HepG2 (cell line): Measurements from ENCODE around the gene TLE5. TPM values are rescaled to one million over a fixed set of nuclear protein-coding genes. Genes with fewer than 3 reads are reported as not detected.
A peak's percentile ranks its signal among the peaks of the same experiment; 100 is the strongest.

ENCODE experiments used
- ATAC-seq: fragments of 200-7000 bp; cut with Tn5 transposase; 3 replicates; pipeline ENCODE4 v1.9.1; 2020; ENCODE audit warnings: mild to moderate bottlenecking, moderate library complexity
- BruUV-seq: library from RNA; stranded (reverse); fragments of 400-500 nt; replicated peaks from 2 replicates; lab custom pipeline; 2021; lab: Mats Ljungman, UMichigan
- CTCF ChIA-PET: fragments of 300-600 bp; formaldehyde crosslinking; extraction: SDS; loops from one replicate; lab custom pipeline; 2021; ENCODE audit warnings: low total read pairs, inconsistent platforms, low intra/inter-chr PET ratio; lab: Yijun Ruan, JAX
- POLR2A ChIA-PET: fragments of 350-600 bp; sonication (Branson Sonifier 250); formaldehyde crosslinking; loops from one replicate; lab custom pipeline; 2020; ENCODE audit warnings: antibody characterized with exemption, inconsistent platforms; lab: Yijun Ruan, JAX
- DNase-seq: peaks from one replicate; pipeline ENCODE4 v3.0.0-alpha.2; 2015; ENCODE audit warnings: low spot score
- FAIRE-seq: peaks from 3 replicates; lab custom pipeline; 2011; peaks lifted over from hg19 to GRCh38; lab: Jason Lieb, UNC
- H2AFZ ChIP-seq: one replicate; pipeline ENCODE4 v1.6.1; 2011; ENCODE audit warnings: low read length, inconsistent platforms
- H3K27ac ChIP-seq: fragments of 300-600 bp; 3 replicates; pipeline ENCODE4 v1.8.0; 2011; ENCODE audit warnings: mixed run types, mild to moderate bottlenecking, mixed read lengths, low read length, inconsistent platforms; ENCODE audit not compliant: insufficient read depth; ENCODE audit errors: extremely low read length
- H3K27me3 ChIP-seq, 2 experiments: fragments of 200-600 bp in 1 of 2; 2 replicates in 1 of 2; 3 replicates in 1 of 2; pipeline versions ENCODE4 v1.6.0 to v1.8.0; 2011; ENCODE audit warnings: low read length in 2 of 2, mild to moderate bottlenecking in 2 of 2, moderate library complexity in 2 of 2, inconsistent platforms in 1 of 2; ENCODE audit not compliant: insufficient read depth in 2 of 2, control insufficient read depth in 1 of 2
- H3K36me3 ChIP-seq, 2 experiments: fragments of 200-600 bp in 1 of 2; replicated peaks in 1 of 2; 2 replicates in 1 of 2; 3 replicates in 1 of 2; pipeline versions ENCODE4 v1.5.1 to v1.8.0; 2011; ENCODE audit warnings: low read length in 2 of 2, inconsistent platforms in 1 of 2; ENCODE audit not compliant: insufficient read depth in 2 of 2, control insufficient read depth in 1 of 2
- H3K4me1 ChIP-seq: 2 replicates; pipeline ENCODE4 v1.5.1; 2012; ENCODE audit warnings: low read length, inconsistent platforms; ENCODE audit not compliant: insufficient read depth
- H3K4me2 ChIP-seq: 2 replicates; pipeline ENCODE4 v1.6.0; 2011; ENCODE audit warnings: low read depth, low read length, inconsistent platforms
- H3K4me3 ChIP-seq, 3 experiments: fragments of 200-600 bp in 1 of 3; sonication (generic), shearing (Covaris generic) in 1 of 3; replicated peaks in 1 of 3; 2 replicates each; pipeline ENCODE4 v1.5.1; 2011 to 2016; ENCODE audit warnings: low read length in 3 of 3, inconsistent platforms in 2 of 3, low read depth in 2 of 3, mild to moderate bottlenecking in 2 of 3, control low read depth in 1 of 3, mixed read lengths in 1 of 3; ENCODE audit not compliant: insufficient read depth in 1 of 3
- H3K79me2 ChIP-seq: one replicate; pipeline ENCODE4 v1.6.1; 2011; ENCODE audit warnings: low read length, inconsistent platforms; ENCODE audit not compliant: insufficient read depth
- H3K9ac ChIP-seq: 2 replicates; pipeline ENCODE4 v1.6.0; 2011; ENCODE audit warnings: mild to moderate bottlenecking, low read depth, low read length, inconsistent platforms; ENCODE audit not compliant: insufficient read depth
- H3K9me3 ChIP-seq: 2 replicates; pipeline ENCODE4 v1.5.1; 2012; ENCODE audit warnings: mild to moderate bottlenecking, low read length
- H4K20me1 ChIP-seq: 2 replicates; pipeline ENCODE4 v1.6.0; 2011; ENCODE audit warnings: inconsistent platforms, mild to moderate bottlenecking, low read length, moderate library complexity; ENCODE audit not compliant: insufficient read depth
- E2F2 ChIP-seq: sonication (generic); formaldehyde crosslinking; IDR thresholded peaks from 2 replicates; pipeline ENCODE4 v1.4.0; 2020; ENCODE audit warnings: missing genetic modification reagents, borderline replicate concordance
- FUBP1 ChIP-seq: sonication (generic); formaldehyde crosslinking; IDR thresholded peaks from 2 replicates; pipeline ENCODE4 v1.5.1; 2020; ENCODE audit warnings: missing genetic modification reagents, mild to moderate bottlenecking, borderline replicate concordance
- KDM5B ChIP-seq: sonication (generic); formaldehyde crosslinking; IDR thresholded peaks from 2 replicates; pipeline ENCODE4 v1.4.0; 2020; ENCODE audit warnings: missing genetic modification reagents, mild to moderate bottlenecking, borderline replicate concordance
- MEF2D ChIP-seq: sonication (generic); formaldehyde crosslinking; IDR thresholded peaks from 2 replicates; pipeline ENCODE4 v1.5.1; 2020; ENCODE audit warnings: mild to moderate bottlenecking, missing genetic modification reagents
- PHF21A ChIP-seq: sonication (generic); formaldehyde crosslinking; IDR thresholded peaks from 2 replicates; pipeline ENCODE4 v1.5.0; 2020; ENCODE audit warnings: mild to moderate bottlenecking, missing genetic modification reagents
- PRPF4 ChIP-seq: fragments of 200-400 bp; formaldehyde crosslinking; IDR thresholded peaks from 2 replicates; pipeline ENCODE4 v1.6.1; 2016; ENCODE audit warnings: low read length, low read depth; ENCODE audit not compliant: poor library complexity, severe bottlenecking
- REL ChIP-seq: sonication (generic); formaldehyde crosslinking; conservative IDR thresholded peaks from 2 replicates; pipeline ENCODE4 v1.8.0; 2022; ENCODE audit warnings: mild to moderate bottlenecking, missing genetic modification reagents, moderate library complexity
- TERF1 ChIP-seq: sonication (generic); formaldehyde crosslinking; IDR thresholded peaks from 2 replicates; pipeline ENCODE4 v1.8.0; 2022; ENCODE audit warnings: mild to moderate bottlenecking, missing genetic modification reagents, moderate library complexity
- ZNF30 ChIP-seq: sonication (generic); formaldehyde crosslinking; IDR thresholded peaks from 2 replicates; pipeline ENCODE4 v1.5.0; 2020; ENCODE audit warnings: mild to moderate bottlenecking, missing genetic modification reagents
- ZNF430 ChIP-seq: sonication (generic); formaldehyde crosslinking; IDR thresholded peaks from 2 replicates; pipeline ENCODE4 v1.9.0; 2021; ENCODE audit warnings: mild to moderate bottlenecking, missing genetic modification reagents
- ZNF468 ChIP-seq: sonication (generic); formaldehyde crosslinking; IDR thresholded peaks from 2 replicates; pipeline ENCODE4 v1.8.0; 2022; ENCODE audit warnings: mild to moderate bottlenecking, moderate library complexity, missing genetic modification reagents
- ZNF572 ChIP-seq: sonication (generic); formaldehyde crosslinking; IDR thresholded peaks from 2 replicates; pipeline ENCODE4 v1.5.1; 2020; ENCODE audit warnings: mild to moderate bottlenecking, missing genetic modification reagents
- ZNF710 ChIP-seq: sonication (generic); formaldehyde crosslinking; IDR thresholded peaks from 2 replicates; pipeline ENCODE4 v1.5.0; 2020; ENCODE audit warnings: mild to moderate bottlenecking, missing genetic modification reagents, borderline replicate concordance
- ZNF747 ChIP-seq: sonication (generic); formaldehyde crosslinking; IDR thresholded peaks from 2 replicates; pipeline ENCODE4 v1.8.1; 2023; ENCODE audit warnings: missing genetic modification reagents, mild to moderate bottlenecking, borderline replicate concordance
- ZNF761 ChIP-seq: sonication (generic); formaldehyde crosslinking; conservative IDR thresholded peaks from 2 replicates; pipeline ENCODE4 v1.4.0; 2020; ENCODE audit warnings: mild to moderate bottlenecking, missing genetic modification reagents
- ZNF839 ChIP-seq: sonication (generic); formaldehyde crosslinking; IDR thresholded peaks from 2 replicates; pipeline ENCODE4 v1.4.0; 2020; ENCODE audit warnings: missing genetic modification reagents, mild to moderate bottlenecking, borderline replicate concordance
- ZSCAN29 ChIP-seq: sonication (generic); formaldehyde crosslinking; conservative IDR thresholded peaks from 2 replicates; pipeline ENCODE4 v1.4.0; 2020; ENCODE audit warnings: mild to moderate bottlenecking, missing genetic modification reagents
- WGBS: methylation state at CpG from one replicate; pipeline ENCODE4 v1.1.6; 2017; ENCODE audit warnings: low lambda C conversion rate; 5-methylcytosine and 5-hydroxymethylcytosine counted together
- in situ Hi-C: cut with HindIII; loops from 2 replicates; pipeline ENCODE4 v1.10.0; 2017; ENCODE audit warnings: low pct_unique_long_range_greater_than_20kb; ENCODE audit not compliant: extremely low pct_ligation_motif_present
- intact Hi-C: fragments of 100-400 bp; cut with micrococcal nuclease; formaldehyde crosslinking; loops from one replicate; pipeline ENCODE4 v1.10.0; 2022; ENCODE audit not compliant: unreplicated experiment
- polyA plus RNA-seq, 8 experiments: library from polyadenylated mRNA; depleted of rRNA in 3 of 8; stranded (reverse) in 7 of 8; unstranded in 1 of 8; fragments of >200 nt; fragmentation: Illumina TruSeq in 4 of 8; extraction: Trizol in 4 of 8; gene quantifications; 2 replicates each; pipeline versions ENCODE4 v1.2.1 to v1.2.3, GENCODE V29; 2011 to 2016; ENCODE audit warnings: low read depth in 4 of 8, missing spikeins in 1 of 8, mixed read lengths in 1 of 8; ENCODE audit not compliant: insufficient read depth in 1 of 8
- total RNA-seq, 5 experiments: library from RNA; depleted of rRNA; stranded (reverse); fragments of >200 nt; fragmentation: Illumina TruSeq; extraction: Trizol; gene quantifications; 2 replicates each; pipeline ENCODE4 v1.2.3, GENCODE V29; 2016; ENCODE audit warnings: low read depth in 1 of 5

TLE5 gene
- total and polyA plus RNA-seq, 2 of the 13 experiments (the other 11 are each of a cell fraction or from before 2014, with no cell fraction given): 62.8 to 189 TPM

- peak; percentile 43; the same call in 1 of the 2 replicates for TF ChIP-seq ZNF747 (CRISPR knock-in tag)
- TF ChIP-seq ZNF30 (CRISPR knock-in tag): peak; percentile 71; the same call in 1 of the 2 replicates
These were observed 35.2 kb upstream of the TLE5 start (continued) for GRCh38 chr19:3097442-3097871.

- BruUV-seq: no TSS peak
- Histone ChIP-seq H3K27me3 (no peaks in the 10 kb centered on the region), H3K4me1 (peaks cover 29% of the 10 kb centered on the region), H3K4me2 (peak overlapping the region; percentile 97), H3K27ac (peak overlapping the region; percentile 93), H3K4me3 (peak overlapping the region; percentile 64 to 97 (median 94)), H4K20me1 (peaks cover 24% of the 10 kb centered on the region), H3K9me3 (no peaks in the 10 kb centered on the region), H3K9ac (peak overlapping the region; percentile 94), H3K79me2 (peaks cover 66% of the 10 kb centered on the region), H2AFZ (no peak overlapping the region), H3K36me3 (no peaks in the 10 kb centered on the region)
- ATAC-seq (peak; percentile 27), FAIRE-seq (peak; percentile 49), DNase-seq (peak; percentile 41)
- 13% methylated on average over 3 of the region's 11 CpGs for WGBS
- intact Hi-C loops: no loop called here
- CTCF ChIA-PET: no interaction called here
- in situ Hi-C loops: no loop called here
- POLR2A ChIA-PET: interaction anchor here (0.7 to 2.2 kb wide), 11 partner anchors 8 to 230 kb away, joined by 3 to 19 read pairs (median 4); partner anchors contain the start of genes NCLN and ZNF556
- TF ChIP-seq PRPF4 (no peak), ZNF572 (no peak), MEF2D (CRISPR knock-in tag) (no peak), ZNF430 (CRISPR knock-in tag) (no peak; the same call in 1 of the 2 replicates), E2F2 (CRISPR knock-in tag) (no peak), REL (CRISPR knock-in tag) (no peak), ZNF468 (CRISPR knock-in tag) (no peak), KDM5B (CRISPR knock-in tag) (no peak), ZNF839 (no peak), ZSCAN29 (CRISPR knock-in tag) (no peak), TERF1 (CRISPR knock-in tag) (no peak), ZNF710 (CRISPR knock-in tag) (no peak), FUBP1 (CRISPR knock-in tag) (no peak), ZNF761 (CRISPR knock-in tag) (no peak), PHF21A (CRISPR knock-in tag) (no peak; the same call in 1 of the 2 replicates)
These were observed 34.6 kb upstream of the TLE5 start for GRCh38 chr19:3096902-3097326.
